WTC11 (cell line): ENCODE measurements around the gene PSD.

Experiments
- CREB1 ChIP-seq: sonication (generic); formaldehyde crosslinking; IDR thresholded peaks from 2 replicates; pipeline ENCODE4 v1.8.0; 2023; ENCODE audit warnings: mild to moderate bottlenecking, missing genetic modification reagents
- CTCF ChIP-seq: fragments of 200-600 bp; IDR thresholded peaks from 2 replicates; pipeline ENCODE4 v1.8.0; 2022; ENCODE audit warnings: antibody characterized with exemption
- ELF4 ChIP-seq: sonication (generic); formaldehyde crosslinking; IDR thresholded peaks from 2 replicates; pipeline ENCODE4 v1.8.1; 2022; ENCODE audit warnings: low read depth, mild to moderate bottlenecking, moderate library complexity, missing genetic modification reagents
- ETV6 ChIP-seq: sonication (generic); formaldehyde crosslinking; IDR thresholded peaks from 2 replicates; pipeline ENCODE4 v1.8.1; 2022; ENCODE audit warnings: mild to moderate bottlenecking, missing genetic modification reagents
- NFYB ChIP-seq: sonication (generic); formaldehyde crosslinking; conservative IDR thresholded peaks from 2 replicates; pipeline ENCODE4 v1.8.0; 2022; ENCODE audit warnings: low read depth, missing genetic modification reagents
- PRDM15 ChIP-seq: sonication (generic); formaldehyde crosslinking; IDR thresholded peaks from 2 replicates; pipeline ENCODE4 v1.8.0; 2022; ENCODE audit warnings: missing genetic modification reagents
- SP1 ChIP-seq: sonication (generic); formaldehyde crosslinking; conservative IDR thresholded peaks from 2 replicates; pipeline ENCODE4 v1.8.1; 2022; ENCODE audit warnings: missing genetic modification reagents
- TCF7 ChIP-seq: sonication (generic); formaldehyde crosslinking; IDR thresholded peaks from 2 replicates; pipeline ENCODE4 v1.8.0; 2022; ENCODE audit warnings: mild to moderate bottlenecking, low read depth, missing genetic modification reagents, moderate library complexity
- ZNF263 ChIP-seq: sonication (generic); formaldehyde crosslinking; IDR thresholded peaks from 2 replicates; pipeline ENCODE4 v1.8.1; 2022; ENCODE audit warnings: low read depth, mild to moderate bottlenecking, moderate library complexity, missing genetic modification reagents
- ZNF396 ChIP-seq: fragments of 250-450 bp; sonication (Bioruptor Pico); IDR thresholded peaks from 2 replicates; pipeline ENCODE4 v1.8.0; 2021; ENCODE audit warnings: mild to moderate bottlenecking, moderate library complexity, borderline replicate concordance
- TF ChIP-seq, protein P1 (sequence below): sonication (generic); formaldehyde crosslinking; IDR thresholded peaks from 2 replicates; pipeline ENCODE4 v1.8.1; 2022; ENCODE audit warnings: low read depth, mild to moderate bottlenecking, moderate library complexity, missing genetic modification reagents, borderline replicate concordance
- TF ChIP-seq, protein P2 (sequence below): fragments of 250-450 bp; sonication (Bioruptor Pico); IDR thresholded peaks from 2 replicates; pipeline ENCODE4 v1.8.0; 2021; ENCODE audit warnings: mild to moderate bottlenecking
- TF ChIP-seq, protein P3 (sequence below): sonication (generic); formaldehyde crosslinking; IDR thresholded peaks from 2 replicates; pipeline ENCODE4 v1.8.0; 2022; ENCODE audit warnings: mild to moderate bottlenecking, missing genetic modification reagents
- TF ChIP-seq, protein P4 (sequence below): fragments of 250-450 bp; sonication (Bioruptor Pico); IDR thresholded peaks from 2 replicates; pipeline ENCODE4 v1.9.0; 2021; ENCODE audit warnings: mild to moderate bottlenecking, borderline replicate concordance

DNA sequence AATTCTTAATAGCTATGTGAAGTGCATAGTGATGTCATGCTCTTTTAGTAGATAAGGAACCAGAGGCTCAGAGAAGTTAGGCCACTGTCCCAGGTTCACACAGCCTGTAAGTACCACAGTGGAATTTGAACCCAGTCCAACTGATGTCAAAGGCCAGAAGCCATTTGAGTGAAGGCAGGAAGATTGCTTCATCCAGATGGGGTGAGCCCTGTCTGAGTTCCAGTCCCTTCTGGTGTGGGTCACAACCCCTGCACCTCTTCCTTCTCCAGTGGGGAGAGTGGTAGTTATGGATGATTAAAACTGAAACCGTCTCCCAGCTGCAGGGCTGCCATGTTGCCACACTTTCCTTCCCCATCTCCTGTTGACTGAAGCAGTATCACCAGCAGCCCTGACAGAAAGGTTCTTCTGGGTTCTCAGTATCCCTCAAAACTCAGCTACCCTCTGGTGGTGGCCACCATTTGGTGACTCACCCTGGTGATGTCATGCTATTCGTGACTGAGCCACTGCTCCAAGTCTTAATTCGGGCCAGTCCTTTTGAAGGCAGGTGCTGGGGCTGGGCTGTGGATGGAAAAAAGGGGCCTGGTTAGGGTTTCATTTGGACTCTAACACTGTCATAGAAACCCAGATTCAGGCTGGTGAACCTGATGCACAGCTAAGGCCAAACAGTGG, 34.2 kb upstream of the PSD start:
- TF ChIP-seq TCF7 (no peak), ZNF263 (CRISPR knock-in tag) (no peak), CTCF (no peak), ETV6 (no peak), CREB1 (CRISPR knock-in tag) (no peak), SP1 (CRISPR knock-in tag) (no peak), ZNF396 (CRISPR knock-in tag) (no peak), ELF4 (CRISPR knock-in tag) (no peak), PRDM15 (CRISPR knock-in tag) (no peak), NFYB (no peak)
- TF ChIP-seq, protein P1, sequence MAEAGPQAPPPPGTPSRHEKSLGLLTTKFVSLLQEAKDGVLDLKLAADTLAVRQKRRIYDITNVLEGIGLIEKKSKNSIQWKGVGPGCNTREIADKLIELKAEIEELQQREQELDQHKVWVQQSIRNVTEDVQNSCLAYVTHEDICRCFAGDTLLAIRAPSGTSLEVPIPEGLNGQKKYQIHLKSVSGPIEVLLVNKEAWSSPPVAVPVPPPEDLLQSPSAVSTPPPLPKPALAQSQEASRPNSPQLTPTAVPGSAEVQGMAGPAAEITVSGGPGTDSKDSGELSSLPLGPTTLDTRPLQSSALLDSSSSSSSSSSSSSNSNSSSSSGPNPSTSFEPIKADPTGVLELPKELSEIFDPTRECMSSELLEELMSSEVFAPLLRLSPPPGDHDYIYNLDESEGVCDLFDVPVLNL, result no peak
- TF ChIP-seq, protein P2, sequence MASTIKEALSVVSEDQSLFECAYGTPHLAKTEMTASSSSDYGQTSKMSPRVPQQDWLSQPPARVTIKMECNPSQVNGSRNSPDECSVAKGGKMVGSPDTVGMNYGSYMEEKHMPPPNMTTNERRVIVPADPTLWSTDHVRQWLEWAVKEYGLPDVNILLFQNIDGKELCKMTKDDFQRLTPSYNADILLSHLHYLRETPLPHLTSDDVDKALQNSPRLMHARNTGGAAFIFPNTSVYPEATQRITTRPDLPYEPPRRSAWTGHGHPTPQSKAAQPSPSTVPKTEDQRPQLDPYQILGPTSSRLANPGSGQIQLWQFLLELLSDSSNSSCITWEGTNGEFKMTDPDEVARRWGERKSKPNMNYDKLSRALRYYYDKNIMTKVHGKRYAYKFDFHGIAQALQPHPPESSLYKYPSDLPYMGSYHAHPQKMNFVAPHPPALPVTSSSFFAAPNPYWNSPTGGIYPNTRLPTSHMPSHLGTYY (CRISPR knock-in tag), result no peak
- TF ChIP-seq, protein P3, sequence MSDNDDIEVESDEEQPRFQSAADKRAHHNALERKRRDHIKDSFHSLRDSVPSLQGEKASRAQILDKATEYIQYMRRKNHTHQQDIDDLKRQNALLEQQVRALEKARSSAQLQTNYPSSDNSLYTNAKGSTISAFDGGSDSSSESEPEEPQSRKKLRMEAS (CRISPR knock-in tag), result no peak
- TF ChIP-seq, protein P4, sequence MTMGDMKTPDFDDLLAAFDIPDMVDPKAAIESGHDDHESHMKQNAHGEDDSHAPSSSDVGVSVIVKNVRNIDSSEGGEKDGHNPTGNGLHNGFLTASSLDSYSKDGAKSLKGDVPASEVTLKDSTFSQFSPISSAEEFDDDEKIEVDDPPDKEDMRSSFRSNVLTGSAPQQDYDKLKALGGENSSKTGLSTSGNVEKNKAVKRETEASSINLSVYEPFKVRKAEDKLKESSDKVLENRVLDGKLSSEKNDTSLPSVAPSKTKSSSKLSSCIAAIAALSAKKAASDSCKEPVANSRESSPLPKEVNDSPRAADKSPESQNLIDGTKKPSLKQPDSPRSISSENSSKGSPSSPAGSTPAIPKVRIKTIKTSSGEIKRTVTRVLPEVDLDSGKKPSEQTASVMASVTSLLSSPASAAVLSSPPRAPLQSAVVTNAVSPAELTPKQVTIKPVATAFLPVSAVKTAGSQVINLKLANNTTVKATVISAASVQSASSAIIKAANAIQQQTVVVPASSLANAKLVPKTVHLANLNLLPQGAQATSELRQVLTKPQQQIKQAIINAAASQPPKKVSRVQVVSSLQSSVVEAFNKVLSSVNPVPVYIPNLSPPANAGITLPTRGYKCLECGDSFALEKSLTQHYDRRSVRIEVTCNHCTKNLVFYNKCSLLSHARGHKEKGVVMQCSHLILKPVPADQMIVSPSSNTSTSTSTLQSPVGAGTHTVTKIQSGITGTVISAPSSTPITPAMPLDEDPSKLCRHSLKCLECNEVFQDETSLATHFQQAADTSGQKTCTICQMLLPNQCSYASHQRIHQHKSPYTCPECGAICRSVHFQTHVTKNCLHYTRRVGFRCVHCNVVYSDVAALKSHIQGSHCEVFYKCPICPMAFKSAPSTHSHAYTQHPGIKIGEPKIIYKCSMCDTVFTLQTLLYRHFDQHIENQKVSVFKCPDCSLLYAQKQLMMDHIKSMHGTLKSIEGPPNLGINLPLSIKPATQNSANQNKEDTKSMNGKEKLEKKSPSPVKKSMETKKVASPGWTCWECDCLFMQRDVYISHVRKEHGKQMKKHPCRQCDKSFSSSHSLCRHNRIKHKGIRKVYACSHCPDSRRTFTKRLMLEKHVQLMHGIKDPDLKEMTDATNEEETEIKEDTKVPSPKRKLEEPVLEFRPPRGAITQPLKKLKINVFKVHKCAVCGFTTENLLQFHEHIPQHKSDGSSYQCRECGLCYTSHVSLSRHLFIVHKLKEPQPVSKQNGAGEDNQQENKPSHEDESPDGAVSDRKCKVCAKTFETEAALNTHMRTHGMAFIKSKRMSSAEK, result no peak
